CD14-positive monocyte (primary cell): ENCODE measurements around the gene TEAD1. TPM values are rescaled to one million over a fixed set of nuclear protein-coding genes. Genes with fewer than 3 reads are reported as not detected.

Source experiments
- DNase-seq, 3 donors: peaks; one replicate each; pipeline ENCODE4 v3.0.0-alpha.2; 2011 to 2022
- H2AFZ ChIP-seq: 2 replicates; pipeline ENCODE4 v1.6.0; 2012; ENCODE audit warnings: mild to moderate bottlenecking, low read depth, low read length, inconsistent platforms; ENCODE audit not compliant: insufficient read depth, poor library complexity, severe bottlenecking
- H3K27ac ChIP-seq, 2 donors: 1 replicate in 1 of 2; 2 replicates in 1 of 2; pipeline ENCODE4 v1.5.1; 2012 to 2013; ENCODE audit warnings: low read length in 2 of 2, control low read depth in 1 of 2, inconsistent platforms in 1 of 2, low read depth in 1 of 2, mild to moderate bottlenecking in 1 of 2
- H3K27me3 ChIP-seq, 2 donors: one replicate each; pipeline versions ENCODE4 v1.6.0 to v1.6.1; 2011 to 2013; ENCODE audit warnings: low read length in 2 of 2; ENCODE audit not compliant: control insufficient read depth in 2 of 2, insufficient read depth in 2 of 2
- H3K36me3 ChIP-seq, 2 donors: replicated peaks in 1 of 2; 1 replicate in 1 of 2; 2 replicates in 1 of 2; pipeline versions ENCODE4 v1.5.1 to v1.6.1; 2012 to 2013; ENCODE audit warnings: low read length in 2 of 2, control low read depth in 1 of 2, inconsistent platforms in 1 of 2, mild to moderate bottlenecking in 1 of 2; ENCODE audit not compliant: insufficient read depth in 2 of 2, control insufficient read depth in 1 of 2
- H3K4me1 ChIP-seq, 2 donors: 1 replicate in 1 of 2; 2 replicates in 1 of 2; pipeline versions ENCODE4 v1.5.1 to v1.6.1; 2012 to 2013; ENCODE audit warnings: low read length in 2 of 2, control low read depth in 1 of 2, inconsistent platforms in 1 of 2, mild to moderate bottlenecking in 1 of 2, moderate library complexity in 1 of 2; ENCODE audit not compliant: insufficient read depth in 2 of 2, control insufficient read depth in 1 of 2
- H3K4me2 ChIP-seq: replicated peaks from 2 replicates; pipeline ENCODE3; 2012; ENCODE audit warnings: low read length, moderate library complexity, mild to moderate bottlenecking; ENCODE audit not compliant: poor library complexity, severe bottlenecking; ENCODE audit errors: extremely low read depth
- H3K4me3 ChIP-seq, 3 experiments: fragments of 200-600 bp in 1 of 3; sonication (generic) in 1 of 3; replicated peaks in 1 of 3; 1 replicate in 2 of 3; 2 replicates in 1 of 3; pipeline ENCODE4 v1.5.1; 2011 to 2013; ENCODE audit warnings: low read length in 3 of 3, mild to moderate bottlenecking in 3 of 3, control low read depth in 2 of 3, low read depth in 2 of 3, inconsistent platforms in 1 of 3, moderate library complexity in 1 of 3
- H3K79me2 ChIP-seq: 2 replicates; pipeline ENCODE4 v1.6.0; 2012; ENCODE audit warnings: mild to moderate bottlenecking, control low read depth, inconsistent platforms, low read length, moderate library complexity; ENCODE audit not compliant: insufficient read depth
- H3K9ac ChIP-seq: 2 replicates; pipeline ENCODE4 v1.6.0; 2017; ENCODE audit warnings: low read length, mild to moderate bottlenecking; ENCODE audit not compliant: insufficient read depth, poor library complexity, severe bottlenecking
- H3K9me3 ChIP-seq, 2 donors: replicated peaks in 1 of 2; 1 replicate in 1 of 2; 2 replicates in 1 of 2; pipeline versions ENCODE4 v1.5.1 to v1.6.1; 2012 to 2013; ENCODE audit warnings: low read length in 2 of 2, control low read depth in 1 of 2; ENCODE audit not compliant: control insufficient read depth in 1 of 2, insufficient read depth in 1 of 2
- H4K20me1 ChIP-seq: 2 replicates; pipeline ENCODE4 v1.6.0; 2012; ENCODE audit warnings: mild to moderate bottlenecking, low read length, control low read depth, moderate library complexity; ENCODE audit not compliant: insufficient read depth
- H3K27ac Mint-ChIP-seq, 7 donors: one replicate each; pipeline ENCODE4 v1.8.0; 2020; ENCODE audit warnings: mild to moderate bottlenecking in 7 of 7, mixed read lengths in 7 of 7, moderate library complexity in 6 of 7, inconsistent platforms in 2 of 7
- H3K27me3 Mint-ChIP-seq, 3 donors: one replicate each; pipeline ENCODE4 v1.8.0; 2021 to 2022; ENCODE audit warnings: low read depth in 3 of 3, mild to moderate bottlenecking in 3 of 3, mixed read lengths in 3 of 3, moderate library complexity in 3 of 3, inconsistent platforms in 1 of 3
- H3K36me3 Mint-ChIP-seq, 2 donors: one replicate each; pipeline ENCODE4 v1.8.0; 2020; ENCODE audit warnings: mixed read lengths in 2 of 2, inconsistent platforms in 1 of 2, mild to moderate bottlenecking in 1 of 2
- H3K4me1 Mint-ChIP-seq: one replicate; pipeline ENCODE4 v1.8.0; 2020; ENCODE audit warnings: mild to moderate bottlenecking, mixed read lengths
- H3K4me3 Mint-ChIP-seq, 2 donors: one replicate each; pipeline ENCODE4 v1.8.0; 2020; ENCODE audit warnings: mild to moderate bottlenecking in 2 of 2, mixed read lengths in 2 of 2, moderate library complexity in 1 of 2
- H3K9me3 Mint-ChIP-seq, 7 donors: one replicate each; pipeline ENCODE4 v1.8.0; 2020 to 2022; ENCODE audit warnings: mixed read lengths in 7 of 7, mild to moderate bottlenecking in 6 of 7, moderate library complexity in 6 of 7, inconsistent platforms in 2 of 7
- CTCF ChIP-seq: fragments of 200-600 bp; IDR thresholded peaks from one replicate; pipeline ENCODE4 v1.8.0; 2022; ENCODE audit warnings: antibody characterized with exemption, mild to moderate bottlenecking
- WGBS: methylation state at CpG from one replicate; pipeline ENCODE4 v1.1.5; 2013; ENCODE audit warnings: missing lambda C conversion rate; ENCODE audit not compliant: insufficient coverage; 5-methylcytosine and 5-hydroxymethylcytosine counted together
- intact Hi-C, 2 donors: fragments of 100-400 bp; cut with micrococcal nuclease; formaldehyde crosslinking; loops; one replicate each; pipeline versions ENCODE4 v1.15.0 to v1.15.1; 2023
- polyA minus RNA-seq: library from RNA; depleted of rRNA, polyadenylated mRNA; stranded (reverse); fragments of >200 nt; gene quantifications from 2 replicates; pipeline ENCODE4 v1.2.3, GENCODE V29; 2012
- polyA plus RNA-seq, 3 donors: library from polyadenylated mRNA; depleted of rRNA in 1 of 3; unstranded in 2 of 3; stranded (reverse) in 1 of 3; fragments of 300-500 nt in 2 of 3; fragments of >200 nt in 1 of 3; fragmentation: Illumina TruSeq in 2 of 3; gene quantifications; 1 replicate in 2 of 3; 2 replicates in 1 of 3; pipeline ENCODE4 v1.2.3, GENCODE V29; 2012 to 2021
- total RNA-seq, 12 experiments: library from RNA in 1 of 12; stranded (reverse) in 1 of 12; fragments of 120-200 nt in 1 of 12; gene quantifications; one replicate each; pipeline ENCODE4 v1.2.4 and lab custom pipeline; 2013 to 2026; ENCODE audit warnings: mixed read lengths in 6 of 12, inconsistent platforms in 1 of 12

Gene TEAD1
- 0.10 TPM for total RNA-seq (2013)
- polyA plus RNA-seq (not detected), polyA minus RNA-seq (under 0.01 TPM in 1 of 2 replicates, not detected in the other), total RNA-seq (lab: John Stamatoyannopoulos, UW) (0.03 to 65.4 (median 0.33) reads per million in 11 experiments)

- TF ChIP-seq CTCF: no peak
- Histone ChIP-seq H2AFZ (peak within 1 kb of the TSS; percentile 71), H3K9ac (peak within 1 kb of the TSS; percentile 32), H4K20me1 (no peaks in the 10 kb centered on the region), H3K9me3 (peaks cover 0 to 22% of the 10 kb centered on the region in 2 donors), H3K36me3 (no peaks in the 10 kb centered on the region), H3K79me2 (no peaks in the 10 kb centered on the region), H3K27me3 (peaks cover 59 to 68% of the 10 kb centered on the region in 2 donors), H3K27ac (no peak within 1 kb of the TSS), H3K4me3 (peak within 1 kb of the TSS; percentile 49 to 78 (median 54)), H3K4me2 (peak within 1 kb of the TSS; percentile 82), H3K4me1 (peaks cover 7 to 8% of the 10 kb centered on the region in 2 donors)
- Mint-ChIP-seq H3K4me1 (peaks cover 8% of the 10 kb centered on the region), H3K4me3 (peak within 1 kb of the TSS; percentile 79 to 94), H3K27me3 (peaks cover 59 to 76% (median 67%) of the 10 kb centered on the region in 3 donors), H3K9me3 (peaks cover 2 to 32% (median 13%) of the 10 kb centered on the region in 7 donors), H3K36me3 (peaks cover 3 to 6% of the 10 kb centered on the region in 2 donors), H3K27ac (no peak within 1 kb of the TSS)
- intact Hi-C loops: no loop called here
- under 1% methylated on average over 92 of the region's 95 CpGs for WGBS
- peak; percentile 32 to 66 (median 46) for DNase-seq
These were observed at the start of gene TEAD1 for GRCh38 chr11:12673924-12674570. TSS of gene TEAD1 (plus strand) at chr11:12674421.

- H3K9ac ChIP-seq: no peak overlapping the region
- H3K27ac Mint-ChIP-seq: no peak overlapping the region
- H3K27me3 ChIP-seq: no peaks in the 10 kb centered on the region
- peaks cover 0 to 2% (median 0%) of the 10 kb centered on the region in 3 donors for H3K27me3 Mint-ChIP-seq
- no peak overlapping the region for H3K4me3 Mint-ChIP-seq
- no CpG with 5 or more reads among the region's 4 CpGs for whole genome bisulfite sequencing
- H3K27ac ChIP-seq: no peak overlapping the region
- H3K9me3 Mint-ChIP-seq: peaks cover 13 to 20% (median 16%) of the 10 kb centered on the region in 7 donors
- no peak for TF ChIP-seq CTCF
- no peak for DNase-seq
- intact Hi-C loops: no loop called here
- H3K4me1 ChIP-seq: no peaks in the 10 kb centered on the region
- no peak overlapping the region for H3K4me3 ChIP-seq
- no peaks in the 10 kb centered on the region for H3K79me2 ChIP-seq
- no peak overlapping the region for H3K4me2 ChIP-seq
- H2AFZ ChIP-seq: no peak overlapping the region
- H4K20me1 ChIP-seq: no peaks in the 10 kb centered on the region
- no peaks in the 10 kb centered on the region for H3K4me1 Mint-ChIP-seq
- H3K9me3 ChIP-seq: peaks cover 4 to 7% of the 10 kb centered on the region in 2 donors
- H3K36me3 Mint-ChIP-seq: no peaks in the 10 kb centered on the region
- H3K36me3 ChIP-seq: no peaks in the 10 kb centered on the region
These were observed 49.6 kb upstream of the TEAD1 start for GRCh38 chr11:12624595-12624994.
